ENCODE measurements around the gene AP5Z1. TPM values are rescaled to one million over a fixed set of nuclear protein-coding genes. Genes with fewer than 3 reads are reported as not detected.

Gene AP5Z1
- total RNA-seq, 3 donors from 2014 or later: 39.5 to 47.4 (median 45.2) TPM

- intact Hi-C loops (cut with DNase I, micrococcal nuclease): no loop called here
- peaks cover under 1% of the 10 kb centered on the region for H3K4me1 ChIP-seq (ENCODE audit: low read depth)
- DNase-seq: peak in 1 of 3 donors; percentile 50
- no peak for ATAC-seq
- no peak overlapping the region for H3K4me3 ChIP-seq
- H3K36me3 ChIP-seq (ENCODE audit: low read depth): peaks cover 11% of the 10 kb centered on the region
- no peaks in the 10 kb centered on the region for H3K9me3 ChIP-seq
- TF ChIP-seq CTCF (IDR thresholded peaks at IDR 0.05): no peak
Observed at GRCh38 chr7:4758791-4759190, 16.6 kb upstream of the AP5Z1 start.

GRCh38 chr7:4759211-4759610 lies 16.2 kb upstream of the AP5Z1 start:
- Histone ChIP-seq H3K4me3 (no peak overlapping the region), H3K4me1 (ENCODE audit: low read depth) (no peaks in the 10 kb centered on the region), H3K9me3 (no peaks in the 10 kb centered on the region), H3K36me3 (ENCODE audit: low read depth) (peaks cover 11% of the 10 kb centered on the region)
- intact Hi-C loops (cut with DNase I, micrococcal nuclease): no loop called here
- no peak for TF ChIP-seq CTCF (IDR thresholded peaks at IDR 0.05)
- ATAC-seq (no peak), DNase-seq (no peak)

GRCh38 chr7:4760952-4761351 lies 14.5 kb upstream of the AP5Z1 start:
- Histone ChIP-seq H3K4me1 (ENCODE audit: low read depth) (no peaks in the 10 kb centered on the region), H3K36me3 (ENCODE audit: low read depth) (peaks cover 11% of the 10 kb centered on the region), H3K9me3 (no peaks in the 10 kb centered on the region), H3K4me3 (no peak overlapping the region)
- no peak for TF ChIP-seq CTCF (IDR thresholded peaks at IDR 0.05)
- DNase-seq (no peak), ATAC-seq (no peak)
- intact Hi-C loops (cut with DNase I, micrococcal nuclease): no loop called here

- ATAC-seq (no peak), DNase-seq (peak in 1 of 3 donors; percentile 51)
- TF ChIP-seq CTCF (IDR thresholded peaks at IDR 0.05): no peak
- Histone ChIP-seq H3K36me3 (ENCODE audit: low read depth) (peaks cover 5% of the 10 kb centered on the region), H3K4me3 (no peak overlapping the region), H3K9me3 (no peaks in the 10 kb centered on the region), H3K4me1 (ENCODE audit: low read depth) (no peaks in the 10 kb centered on the region)
- intact Hi-C loops (cut with DNase I, micrococcal nuclease): no loop called here
Observed at GRCh38 chr7:4762121-4763055, 13.0 kb upstream of the AP5Z1 start.

- TF ChIP-seq CTCF (IDR thresholded peaks at IDR 0.05): no peak
- H3K36me3 ChIP-seq (ENCODE audit: low read depth): no peaks in the 10 kb centered on the region
- H3K4me1 ChIP-seq (ENCODE audit: low read depth): no peaks in the 10 kb centered on the region
- H3K9me3 ChIP-seq: no peaks in the 10 kb centered on the region
- H3K4me3 ChIP-seq: no peak overlapping the region
- DNase-seq (no peak), ATAC-seq (no peak)
- intact Hi-C loops (cut with DNase I, micrococcal nuclease): no loop called here
Observed at GRCh38 chr7:4763091-4763793, 12.2 kb upstream of the AP5Z1 start.
